Heart left ventricle (tissue), 16 donors: ENCODE data around the gene ZKSCAN4. TPM values are rescaled to one million over a fixed set of nuclear protein-coding genes. Genes with fewer than 3 reads are reported as not detected.

Source experiments
- ATAC-seq, 4 donors: fragments of 200-7000 bp; cut with Tn5 transposase; one replicate each; pipeline ENCODE4 v1.9.1; 2020 to 2022; ENCODE audit warnings: moderate library complexity in 4 of 4, mild to moderate bottlenecking in 3 of 4, moderate number of reproducible peaks in 1 of 4
- DNase-seq, 5 donors: peaks; one replicate each; pipeline ENCODE4 v3.0.0-alpha.2; 2020
- H3K27ac ChIP-seq, 12 donors: fragments of 200-600 bp; sonication (generic) in 4 of 12; one replicate each; pipeline versions ENCODE4 v1.5.0 to v1.8.0; 2016 to 2022; ENCODE audit warnings: mild to moderate bottlenecking in 2 of 12
- H3K27me3 ChIP-seq, 9 donors: fragments of 200-600 bp; sonication (generic) in 2 of 9; one replicate each; pipeline versions ENCODE4 v1.5.1 to v1.8.0; 2016 to 2022; ENCODE audit warnings: mild to moderate bottlenecking in 3 of 9
- H3K36me3 ChIP-seq, 9 donors: fragments of 200-600 bp; sonication (generic) in 2 of 9; one replicate each; pipeline versions ENCODE4 v1.5.0 to v1.8.0; 2018 to 2022; ENCODE audit warnings: mild to moderate bottlenecking in 2 of 9
- H3K4me1 ChIP-seq, 12 donors: fragments of 200-600 bp; sonication (generic) in 4 of 12; one replicate each; pipeline versions ENCODE4 v1.5.0 to v1.8.0; 2016 to 2022; ENCODE audit warnings: mild to moderate bottlenecking in 3 of 12
- H3K4me3 ChIP-seq, 12 donors: fragments of 200-600 bp; sonication (generic) in 4 of 12; one replicate each; pipeline versions ENCODE4 v1.5.0 to v1.8.0; 2017 to 2022; ENCODE audit warnings: mild to moderate bottlenecking in 9 of 12, moderate library complexity in 4 of 12
- H3K9me3 ChIP-seq, 12 donors: fragments of 200-600 bp; sonication (generic) in 4 of 12; one replicate each; pipeline versions ENCODE4 v1.5.0 to v1.8.0; 2016 to 2022; ENCODE audit warnings: mild to moderate bottlenecking in 1 of 12
- CTCF ChIP-seq, 12 donors: fragments of 200-600 bp; sonication (generic) in 4 of 12; IDR thresholded peaks; one replicate each; pipeline versions ENCODE4 v1.5.0 to v1.8.0; 2018 to 2022; ENCODE audit warnings: antibody characterized with exemption in 12 of 12, mild to moderate bottlenecking in 5 of 12
- POLR2A ChIP-seq, 2 donors: fragments of 450-650 bp; IDR thresholded peaks; one replicate each; pipeline ENCODE4 v1.6.1; 2017; ENCODE audit warnings: antibody characterized with exemption in 2 of 2, mild to moderate bottlenecking in 2 of 2, moderate library complexity in 2 of 2
- WGBS, 4 donors: extraction: QIAGEN DNeasy Blood & Tissue Kit in 2 of 4; methylation state at CpG; one replicate each; pipeline versions ENCODE4 v1.1.5 to v1.1.7; 2013 to 2018; 5-methylcytosine and 5-hydroxymethylcytosine counted together
- intact Hi-C, 10 donors: fragments of 100-400 bp; cut with DNase I; formaldehyde crosslinking; loops; one replicate each; pipeline versions ENCODE4 v1.11.1 to v1.14.2; 2022
- polyA plus RNA-seq, 2 donors: library from polyadenylated mRNA; stranded (reverse); fragments of 200-250 nt; gene quantifications; one replicate each; pipeline ENCODE4 v1.2.3, GENCODE V29; 2013
- total RNA-seq, 9 donors: library from RNA; depleted of rRNA in 2 of 9; stranded (reverse); fragments of >200 nt in 2 of 9; fragmentation: NEBNext Ultra II Directional in 3 of 9; extraction: Animal tissue kit (Norgen Biotek cat#: 25700) in 3 of 9; gene quantifications; one replicate each; pipeline versions ENCODE4 v1.1.0 to v1.2.4, GENCODE V29; 2016 to 2023
- donor health status: ischemic (EF 13 %, LVEDD 7.1; RV severe dilation, severe dysfunction).
- donor health status: healthy with polysubstance abuse.
- donor health status: DM: no; HTN: yes; CAD: no.
- donor health status: DM: no; HTN: no; CAD: no.
- donor health status: ischemic (EF 25% LVEDD 6.9; RV normal size, moderate dysfunction).
- donor health status: ischemic (EF 25% LVEDD 5.7; RV mildly dilated, moderate dysfunction).
- donor health status: healthy.
- donor health status: DM: yes; HTN: yes; CAD: no.
- donor health status: ischemic (EF 35%, LVEDD 5.7; RV mildly dilated, moderate dysfunction).
- donor health status: nonischemic (EF 11% LVEDD 7.7; RV severe dilation, severe dysfunction).
- donor health status: DM: yes; HTN: yes; CAD: no.
- donor health status: PGD.
- donor health status: ischemic (EF 29% LVEDD 5.4; RV normal size, mild dysfunction).
- donor health status: nonischemic (EF 23%, LVEDD 6.1; RV moderate dilation, normal function).

Gene ZKSCAN4
- total and polyA plus RNA-seq, 11 donors, result 1.5 to 5.0 (median 2.4) TPM

- TF ChIP-seq CTCF (IDR thresholded peaks at IDR 0.05) (no peak), POLR2A (IDR thresholded peaks at IDR 0.05) (no peak)
- Histone ChIP-seq H3K4me3 (no peak overlapping the region), H3K27ac (no peak overlapping the region), H3K9me3 (peaks cover 0 to 16% (median 5%) of the 10 kb centered on the region in 12 donors), H3K36me3 (no peaks in the 10 kb centered on the region), H3K27me3 (no peaks in the 10 kb centered on the region), H3K4me1 (peaks cover 0 to 34% (median 12%) of the 10 kb centered on the region in 12 donors)
- DNase-seq (no peak), ATAC-seq (no peak)
- WGBS, 4 donors, result 59 to 65% (median 63%) methylated on average over 4 of the region's 4 CpGs
- intact Hi-C loops, result loop anchor here in 5 of 10 donors (5.0 kb wide), 5 partner anchors 67 to 128 kb away; partner anchors contain the start of genes ZSCAN31 (in 3 of the 5) and ZKSCAN8 (in 1 of the 5)
These were observed 12.8 kb upstream of the ZKSCAN4 start for GRCh38 chr6:28264834-28265401.

GRCh38 chr6:28263922-28264321 is 11.9 kb upstream of the ZKSCAN4 start:
- peaks cover 0 to 22% (median 11%) of the 10 kb centered on the region in 12 donors for H3K9me3 ChIP-seq
- no peaks in the 10 kb centered on the region for H3K27me3 ChIP-seq
- H3K4me1 ChIP-seq, result peaks cover 0 to 32% (median 13%) of the 10 kb centered on the region in 12 donors
- no peak overlapping the region for H3K4me3 ChIP-seq
- no peak for ATAC-seq
- intact Hi-C loops, result no loop called here
- no peak overlapping the region for H3K27ac ChIP-seq
- WGBS, 4 donors, result 62 to 74% (median 70%) methylated on average over 2 of the region's 2 CpGs
- no peak for TF ChIP-seq POLR2A (IDR thresholded peaks at IDR 0.05)
- no peak for TF ChIP-seq CTCF (IDR thresholded peaks at IDR 0.05)
- H3K36me3 ChIP-seq, result no peaks in the 10 kb centered on the region
- DNase-seq, result no peak

- Histone ChIP-seq H3K4me3 (peak within 1 kb of the TSS; percentile 11 to 72 (median 49)), H3K36me3 (no peaks in the 10 kb centered on the region), H3K27ac (peak within 1 kb of the TSS in 7 of 12 donors; percentile 22 to 74 (median 25)), H3K4me1 (peaks cover 0 to 12% (median 2%) of the 10 kb centered on the region in 12 donors), H3K27me3 (no peaks in the 10 kb centered on the region), H3K9me3 (peaks cover 0 to 22% (median 11%) of the 10 kb centered on the region in 12 donors)
- WGBS, 4 donors, result 18 to 30% (median 26%) methylated on average over 55 to 58 of the region's 58 CpGs
- TF ChIP-seq CTCF (IDR thresholded peaks at IDR 0.05) (no peak), POLR2A (IDR thresholded peaks at IDR 0.05) (no peak)
- peak; percentile 92 to 99 (median 98) for ATAC-seq
- peak; percentile 83 to 92 (median 91) for DNase-seq
- intact Hi-C loops, result loop anchor here in 4 of 10 donors (10.0 kb wide), 3 partner anchors 76 to 124 kb away; partner anchors contain the start of gene ZSCAN31 (in 1 of the 4)
These were observed 7.1 kb upstream of the ZKSCAN4 start, which contains the start of gene NKAPL for GRCh38 chr6:28258877-28259777. Gene NKAPL (plus strand): TSS chr6:28259297. CDS start chr6:28259372, 75 bp downstream.

- intact Hi-C loops, result loop anchor here in 4 of 10 donors (10.0 kb wide), 3 partner anchors 78 to 122 kb away; partner anchors contain the start of gene ZSCAN31 (in 1 of the 4)
- WGBS, 4 donors, result 0 to 9% (median 0%) methylated on average over 1 of the region's 1 CpG; no CpG with 5 or more reads in 1 of the 4 donors
- no peak for ATAC-seq
- TF ChIP-seq CTCF (IDR thresholded peaks at IDR 0.05), result no peak
- TF ChIP-seq POLR2A (IDR thresholded peaks at IDR 0.05), result no peak
- no peak for DNase-seq
- Histone ChIP-seq H3K36me3 (no peaks in the 10 kb centered on the region), H3K27me3 (no peaks in the 10 kb centered on the region), H3K9me3 (peaks cover 0 to 22% (median 11%) of the 10 kb centered on the region in 12 donors), H3K4me3 (no peak overlapping the region), H3K27ac (no peak overlapping the region), H3K4me1 (peaks cover 0 to 31% (median 6%) of the 10 kb centered on the region in 12 donors)
These were observed 5.0 kb upstream of the ZKSCAN4 start for GRCh38 chr6:28257042-28257441.
